NCI-H2196 treated with DMSO at 0.1 percent for 48 hours (cell line): ENCODE results near the gene CDH4.

Experiments used
- DNase-seq: peaks from one replicate; lab custom pipeline; 2025; ENCODE audit not compliant: unreplicated experiment; lab: John Stamatoyannopoulos, UW

Gene CDH4

GRCh38 chr20:61527626-61528025 lies 275.6 kb downstream of the CDH4 start:
- DNase-seq, result no peak

- no peak for DNase-seq
These were observed 276.5 kb downstream of the CDH4 start for GRCh38 chr20:61528591-61528990.

GRCh38 chr20:61529354-61529753 lies 277.3 kb downstream of the CDH4 start:
- DNase-seq, result no peak

GRCh38 chr20:61531553-61532345 lies 279.7 kb downstream of the CDH4 start:
- no peak for DNase-seq

- no peak for DNase-seq
These were observed 280.7 kb downstream of the CDH4 start for GRCh38 chr20:61532736-61533135.

- DNase-seq, result no peak
These were observed 281.2 kb downstream of the CDH4 start for GRCh38 chr20:61533231-61533631.

- no peak for DNase-seq
These were observed 282.3 kb downstream of the CDH4 start for GRCh38 chr20:61534346-61534745.

GRCh38 chr20:61535091-61535490 lies 283.0 kb downstream of the CDH4 start:
- no peak for DNase-seq

GRCh38 chr20:61535536-61535935 lies 283.5 kb downstream of the CDH4 start:
- DNase-seq, result no peak

GRCh38 chr20:61535956-61536355 lies 283.9 kb downstream of the CDH4 start:
- no peak for DNase-seq

- no peak for DNase-seq
These were observed 284.6 kb downstream of the CDH4 start for GRCh38 chr20:61536671-61537070.

- no peak for DNase-seq
These were observed 285.4 kb downstream of the CDH4 start for GRCh38 chr20:61537239-61538182.

GRCh38 chr20:61538183-61538942 lies 286.3 kb downstream of the CDH4 start:
- DNase-seq, result no peak

- no peak for DNase-seq
These were observed 286.8 kb downstream of the CDH4 start for GRCh38 chr20:61538943-61539265.

- no peak for DNase-seq
These were observed 287.8 kb downstream of the CDH4 start for GRCh38 chr20:61539706-61540360.

GRCh38 chr20:61541537-61541936 lies 289.5 kb downstream of the CDH4 start:
- no peak for DNase-seq

- no peak for DNase-seq
These were observed 291.0 kb downstream of the CDH4 start for GRCh38 chr20:61543086-61543485.

- no peak for DNase-seq
These were observed 292.1 kb downstream of the CDH4 start for GRCh38 chr20:61543931-61544745.

GRCh38 chr20:61544910-61545889 lies 293.1 kb downstream of the CDH4 start:
- DNase-seq, result no peak
